H7 (cell line): ENCODE data around the gene AHCY. TPM values are rescaled to one million over a fixed set of nuclear protein-coding genes. Genes with fewer than 3 reads are reported as not detected.
"Not testable (repeated sequence)": the region's sequence is repeated elsewhere in the genome, so short reads cannot be mapped to it uniquely, and the experiment has no call there.

Source experiments
- DNase-seq: peaks from one replicate; pipeline ENCODE4 v3.0.0; 2012
- H3K27me3 ChIP-seq: 2 replicates; pipeline ENCODE4 v1.6.0; 2011; ENCODE audit warnings: mild to moderate bottlenecking, low read length; ENCODE audit not compliant: control insufficient read depth, insufficient read depth
- H3K36me3 ChIP-seq: replicated peaks from 2 replicates; pipeline ENCODE4 v1.5.1; 2011; ENCODE audit warnings: low read length; ENCODE audit not compliant: control insufficient read depth, insufficient read depth
- H3K4me3 ChIP-seq: 2 replicates; pipeline ENCODE4 v1.5.1; 2011; ENCODE audit warnings: low read depth, mild to moderate bottlenecking, control low read depth, low read length, moderate library complexity; ENCODE audit not compliant: insufficient read depth
- total RNA-seq: library from RNA; depleted of rRNA; stranded (reverse); fragments of >200 nt; shearing (Covaris generic); gene quantifications from 2 replicates; pipeline ENCODE4 v1.2.3, GENCODE V29; 2014; rRNA removed

Gene AHCY
- 331 and 361 TPM in 2 replicates for total RNA-seq

DNA sequence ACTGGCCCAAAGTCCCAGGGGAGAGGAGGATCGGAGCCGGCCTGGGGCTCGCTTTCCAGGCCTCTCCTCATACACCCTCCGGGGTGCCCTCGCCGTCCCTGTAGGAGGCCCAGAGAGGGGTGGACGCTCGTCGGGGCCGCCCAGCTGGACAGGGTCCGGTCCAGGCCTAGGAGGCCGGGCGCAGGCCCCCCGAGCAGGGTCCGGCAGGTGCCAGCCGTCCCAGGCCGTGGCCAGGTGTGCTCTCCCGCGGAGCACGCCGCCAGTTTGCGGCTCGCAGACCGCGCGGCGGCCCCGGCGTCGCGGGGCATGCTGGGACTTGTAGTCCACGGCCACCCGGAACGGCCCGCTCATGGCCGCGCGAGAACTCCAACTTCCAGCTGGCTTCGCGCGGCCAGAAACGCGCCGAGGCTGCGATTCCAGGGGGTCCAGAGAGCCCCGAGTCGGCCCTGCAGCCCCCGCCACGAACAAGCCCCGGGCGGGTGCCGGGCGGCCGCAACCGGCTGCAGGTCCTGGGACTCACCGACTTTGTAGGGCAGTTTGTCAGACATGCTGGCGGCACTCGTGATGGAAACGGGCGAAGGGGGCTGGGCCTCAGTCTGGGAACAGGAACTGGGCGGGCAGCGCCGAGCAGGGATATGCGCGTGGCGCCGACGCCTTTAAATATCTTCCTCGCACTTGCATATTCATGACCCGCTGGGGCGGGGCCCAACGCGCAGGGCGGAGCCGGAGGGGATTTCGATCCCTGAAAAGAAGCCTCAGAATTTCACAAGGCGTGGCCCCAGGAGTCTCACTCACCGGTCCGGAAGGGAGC lies at the start of gene AHCY:
AHCY (minus strand) TSS at position 633 of the 811 bp plus-strand sequence; CDS start at position 548, 85 bp downstream.
- no peaks in the 10 kb centered on the region for H3K27me3 ChIP-seq
- DNase-seq, result peak; percentile 96
- no peaks in the 10 kb centered on the region; the same call in 1 of the 2 replicates for H3K36me3 ChIP-seq
- peak within 1 kb of the TSS; percentile 92 for H3K4me3 ChIP-seq

DNA sequence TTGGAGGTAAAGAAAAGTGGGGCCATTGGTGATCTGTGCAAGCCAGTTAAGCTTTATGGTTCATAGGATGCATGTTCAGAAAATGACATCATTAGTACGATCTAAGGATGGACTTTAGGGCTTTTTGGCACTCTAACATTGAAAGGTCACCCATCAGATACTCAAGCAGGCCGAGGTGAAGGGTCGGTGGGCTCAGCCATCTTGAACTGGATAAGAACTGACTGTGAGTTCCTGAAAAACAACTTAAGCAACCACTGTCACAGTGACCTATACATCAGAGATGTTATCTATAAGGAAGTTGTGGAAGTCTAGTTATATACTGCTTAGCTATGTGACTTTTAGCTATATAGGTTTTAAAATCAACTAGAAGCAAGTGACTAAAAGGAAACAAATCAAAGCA lies 46.9 kb upstream of the AHCY start:
- Histone ChIP-seq H3K27me3 (no peaks in the 10 kb centered on the region), H3K36me3 (no peaks in the 10 kb centered on the region), H3K4me3 (no peak overlapping the region)
- no peak for DNase-seq

DNA sequence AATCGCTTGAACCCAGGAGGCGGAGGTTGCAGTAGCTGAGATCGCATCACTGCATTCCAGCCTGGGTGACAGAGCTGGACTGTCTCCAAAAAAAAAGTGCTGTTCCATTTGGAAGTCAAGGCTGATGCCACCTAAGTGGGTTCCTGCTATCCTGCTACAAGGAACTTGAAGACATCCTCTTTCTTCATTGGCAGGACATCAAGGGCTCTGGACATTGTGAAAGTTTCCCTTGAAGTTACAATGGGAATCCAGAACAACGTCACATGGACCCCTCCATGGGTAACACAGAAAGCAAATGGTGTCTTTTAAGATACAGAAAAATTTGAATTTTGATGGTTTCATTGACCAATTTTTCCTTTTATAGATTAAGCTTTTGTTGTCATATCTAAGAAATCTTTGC lies 44.4 kb upstream of the AHCY start:
- H3K27me3 ChIP-seq, result no peaks in the 10 kb centered on the region
- H3K4me3 ChIP-seq, result no peak overlapping the region
- H3K36me3 ChIP-seq, result no peaks in the 10 kb centered on the region
- DNase-seq, result no peak

DNA sequence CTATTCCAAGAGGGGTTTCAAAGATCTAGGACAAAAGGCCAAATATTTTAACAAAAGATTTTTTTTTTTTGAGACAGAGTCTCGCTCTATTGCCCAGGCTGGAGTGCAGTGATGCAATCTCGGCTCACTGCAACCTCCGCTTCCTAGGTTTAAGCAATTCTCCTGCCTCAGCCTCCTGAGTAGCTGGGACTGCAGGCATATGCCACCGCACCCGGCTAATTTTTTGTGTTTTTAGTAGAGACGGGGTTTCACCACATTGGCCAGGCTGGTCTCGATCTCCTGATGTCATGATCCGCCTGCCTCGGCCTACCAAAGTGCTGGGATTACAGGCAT lies 43.3 kb upstream of the AHCY start:
- not testable (repeated sequence) for DNase-seq, H3K4me3 ChIP-seq, H3K27me3 ChIP-seq, H3K36me3 ChIP-seq

DNA sequence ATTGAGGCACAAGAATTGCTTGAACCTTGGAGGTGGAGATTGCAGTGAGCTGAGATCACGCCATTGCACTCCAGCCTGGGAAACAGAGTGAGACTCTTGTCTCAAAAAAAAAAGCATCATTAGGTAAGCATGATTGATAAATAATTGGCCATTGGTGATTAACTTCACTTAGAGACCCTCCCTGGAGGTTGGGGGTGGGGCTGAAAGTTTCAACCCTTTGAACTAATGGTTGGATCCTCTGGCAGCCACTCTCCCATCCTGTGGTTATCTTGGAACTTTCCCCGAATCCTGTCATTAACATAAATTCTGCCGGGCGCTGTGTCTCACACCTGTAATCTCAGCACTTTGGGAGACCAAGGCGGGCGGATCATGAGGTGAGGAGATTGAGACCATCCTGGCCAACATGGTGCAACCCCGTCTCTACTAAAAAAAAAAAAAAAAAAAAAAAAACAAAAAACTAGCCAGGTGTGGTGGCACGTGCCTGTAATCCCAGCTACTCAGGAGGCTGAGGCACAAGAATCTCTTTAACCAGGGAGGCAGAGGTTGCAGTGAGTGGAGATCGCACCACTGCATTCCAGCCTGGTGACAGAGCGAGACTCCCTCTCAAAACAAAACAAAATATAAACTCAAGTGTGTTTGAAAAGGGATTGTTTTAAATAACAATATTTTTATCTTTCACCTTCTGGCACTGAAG lies 42.8 kb upstream of the AHCY start:
- H3K27me3 ChIP-seq, H3K4me3 ChIP-seq, H3K36me3 ChIP-seq, DNase-seq: not testable (repeated sequence)

DNA sequence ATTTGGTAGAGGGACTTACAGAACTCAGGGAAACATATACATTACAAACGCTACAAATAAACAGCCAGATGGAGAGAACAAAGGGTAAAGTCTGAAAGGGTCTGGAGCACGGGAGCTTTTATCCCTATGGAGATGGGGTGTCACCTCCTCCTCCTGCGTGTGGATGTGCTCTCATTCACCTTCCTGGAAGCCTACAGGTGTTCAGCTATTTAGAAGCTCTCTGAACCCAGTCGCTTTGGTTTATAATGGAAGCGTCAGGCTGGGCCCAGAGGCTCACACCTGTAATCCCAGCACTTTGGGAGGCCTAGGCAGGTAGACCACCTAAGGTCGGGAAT lies 42.2 kb upstream of the AHCY start:
- peak; percentile 51 for DNase-seq
- H3K36me3 ChIP-seq, result no peaks in the 10 kb centered on the region
- H3K27me3 ChIP-seq, result no peaks in the 10 kb centered on the region
- H3K4me3 ChIP-seq, result no peak overlapping the region

DNA sequence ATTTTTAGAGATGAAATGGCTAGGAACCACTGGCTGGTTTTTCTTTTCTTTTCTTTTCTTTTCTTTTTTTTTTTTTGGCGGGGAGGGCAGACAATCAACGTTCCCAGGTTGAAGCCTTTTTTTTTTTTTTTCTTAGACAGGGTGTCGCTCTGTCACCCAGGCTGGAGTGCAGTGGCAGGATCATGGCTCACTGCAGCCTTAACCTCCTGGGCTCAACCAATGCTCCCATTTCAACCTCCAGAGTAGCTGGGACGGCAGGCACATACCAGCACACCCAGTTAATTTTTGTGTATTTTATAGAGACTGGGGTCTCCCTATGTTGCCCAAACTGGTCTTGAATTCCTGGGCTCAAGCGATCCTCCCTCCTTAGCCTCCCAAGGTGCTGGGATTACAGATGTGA lies 41.1 kb upstream of the AHCY start:
- Histone ChIP-seq H3K4me3 (no peak overlapping the region), H3K27me3 (no peaks in the 10 kb centered on the region), H3K36me3 (no peaks in the 10 kb centered on the region)
- DNase-seq, result no peak

DNA sequence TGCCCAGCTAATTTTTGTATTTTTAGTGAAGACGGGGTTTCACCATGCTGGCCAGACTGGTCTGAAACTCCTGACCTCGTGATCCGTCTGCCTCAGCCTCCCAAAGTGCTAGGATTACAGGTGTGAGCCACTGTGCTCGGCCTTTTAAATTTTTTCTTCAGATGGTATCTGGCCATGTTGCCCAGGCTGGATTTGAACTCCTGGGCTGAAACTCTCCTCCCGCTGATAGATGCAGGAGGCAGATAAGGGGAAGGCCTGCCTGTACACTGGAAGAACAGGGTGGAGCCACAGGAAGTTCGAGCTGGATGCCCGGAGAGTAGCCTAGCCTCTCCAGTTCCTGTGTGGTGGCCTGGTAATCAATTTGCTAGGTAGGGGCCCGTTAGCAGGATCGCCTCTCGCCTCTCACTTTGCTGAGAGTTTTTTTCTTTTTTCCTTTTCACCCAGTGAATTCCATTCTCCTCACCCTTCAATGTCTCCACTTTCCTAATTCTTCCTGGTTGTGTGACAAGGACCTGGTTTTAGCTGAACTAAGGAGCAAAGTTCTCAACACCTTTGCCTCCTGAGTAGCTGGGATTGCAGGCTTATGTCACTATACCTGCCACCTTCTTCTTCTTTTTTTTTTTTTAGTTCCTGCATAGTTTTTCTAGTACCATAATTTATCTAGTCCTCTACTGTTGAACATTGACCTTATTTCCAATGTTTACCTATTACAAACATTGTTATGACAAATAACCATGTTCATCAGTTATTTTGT lies 40.5 kb upstream of the AHCY start:
- Histone ChIP-seq H3K27me3 (no peaks in the 10 kb centered on the region), H3K4me3 (no peak overlapping the region), H3K36me3 (no peaks in the 10 kb centered on the region)
- DNase-seq, result no peak

DNA sequence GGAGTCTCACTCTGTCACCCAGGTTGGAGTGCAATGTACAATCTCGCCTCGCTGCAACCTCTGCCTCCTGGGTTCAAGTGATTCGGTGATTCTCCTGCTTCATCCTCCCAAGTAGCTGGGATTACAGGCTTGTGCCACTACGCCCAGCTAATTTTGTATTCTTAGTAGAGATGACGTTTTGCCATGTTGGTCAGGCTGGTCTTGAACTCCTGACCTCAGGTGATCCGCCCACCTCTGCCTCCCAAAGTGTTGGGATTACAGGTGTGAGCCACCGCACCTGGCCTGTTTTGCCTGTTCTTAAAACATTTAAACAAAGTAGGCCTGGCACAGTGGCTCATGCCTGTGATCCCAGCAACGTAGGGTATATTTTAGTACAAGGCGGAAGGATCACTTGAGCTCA lies 38.0 kb upstream of the AHCY start:
- not testable (repeated sequence) for H3K36me3 ChIP-seq, DNase-seq, H3K27me3 ChIP-seq, H3K4me3 ChIP-seq

DNA sequence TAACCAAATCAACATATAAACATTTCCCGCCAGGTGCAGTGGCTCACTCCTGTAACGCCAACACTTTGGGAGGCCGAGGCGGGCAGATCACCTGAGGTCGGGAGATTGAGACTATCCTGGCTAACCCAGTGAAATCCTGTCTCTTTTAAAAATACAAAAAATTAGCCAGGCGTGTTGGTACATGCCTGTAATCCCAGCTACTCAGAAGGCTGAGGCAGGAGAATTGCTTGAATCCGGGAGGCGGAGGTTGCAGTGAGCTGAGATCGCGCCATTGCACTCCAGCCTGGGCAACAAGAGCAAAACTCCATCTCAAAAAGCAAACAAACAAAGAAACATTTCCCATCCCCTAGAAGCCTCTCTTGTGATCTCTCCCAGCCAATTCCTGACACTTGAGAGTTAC lies 37.6 kb upstream of the AHCY start:
- H3K36me3 ChIP-seq, H3K4me3 ChIP-seq, DNase-seq, H3K27me3 ChIP-seq: not testable (repeated sequence)

DNA sequence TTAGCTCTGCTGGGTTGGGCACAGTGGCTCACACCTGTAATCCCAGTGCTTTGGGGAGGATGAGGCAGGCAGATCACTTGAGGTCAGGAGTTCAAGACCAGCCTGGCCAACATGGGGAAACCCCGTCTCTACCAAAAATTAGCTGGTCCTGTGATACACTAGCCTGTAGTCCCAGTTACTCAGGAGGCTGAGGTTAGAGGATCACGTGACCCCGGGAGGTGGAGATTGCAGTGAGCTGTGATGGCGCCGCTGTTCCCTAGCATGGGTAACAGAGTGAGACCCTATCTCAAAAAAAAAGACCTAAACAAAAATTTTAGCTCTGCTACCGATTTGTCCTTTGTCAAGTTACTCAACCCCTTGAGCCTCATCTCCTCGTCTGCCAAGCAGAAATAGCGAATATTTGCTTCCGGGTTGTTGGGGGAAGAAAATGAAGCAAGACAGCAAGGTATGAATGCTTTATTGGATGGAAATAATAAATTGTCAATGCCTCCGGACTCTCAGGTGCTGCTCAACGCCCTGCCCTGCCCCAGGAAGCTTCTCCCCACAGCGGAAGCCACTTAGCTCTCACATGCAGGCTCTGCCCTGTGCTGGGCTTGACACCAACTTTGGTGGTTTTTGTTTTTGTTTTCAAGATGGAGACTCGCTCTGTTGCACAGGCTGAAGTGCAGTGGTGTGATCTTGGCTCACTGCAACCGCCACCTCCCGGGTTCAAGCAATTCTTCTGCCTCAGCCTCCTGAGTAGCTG lies 35.0 kb upstream of the AHCY start:
- H3K4me3 ChIP-seq, result no peak overlapping the region
- no peaks in the 10 kb centered on the region for H3K27me3 ChIP-seq
- no peak for DNase-seq
- H3K36me3 ChIP-seq, result no peaks in the 10 kb centered on the region

DNA sequence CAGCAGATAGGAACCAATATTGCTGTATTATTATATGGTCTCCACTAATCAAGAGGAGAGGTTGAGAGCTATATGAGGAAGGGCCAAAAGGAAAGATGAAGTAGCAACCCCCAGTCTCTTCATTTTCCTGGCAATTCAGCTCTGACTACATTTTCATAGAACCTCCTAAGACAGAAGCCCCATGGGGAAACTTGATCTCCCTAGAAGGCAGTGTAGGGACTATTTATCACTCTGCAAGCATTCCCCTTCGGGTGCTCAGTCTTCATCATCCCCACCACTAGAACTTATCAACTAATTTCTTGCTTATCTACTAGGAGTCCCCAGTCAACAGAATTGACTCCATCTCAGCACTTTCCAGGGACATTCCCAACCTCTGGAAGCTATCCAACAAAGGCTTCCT lies 34.4 kb upstream of the AHCY start:
- no peaks in the 10 kb centered on the region for H3K36me3 ChIP-seq
- no peak for DNase-seq
- no peaks in the 10 kb centered on the region for H3K27me3 ChIP-seq
- H3K4me3 ChIP-seq, result no peak overlapping the region

DNA sequence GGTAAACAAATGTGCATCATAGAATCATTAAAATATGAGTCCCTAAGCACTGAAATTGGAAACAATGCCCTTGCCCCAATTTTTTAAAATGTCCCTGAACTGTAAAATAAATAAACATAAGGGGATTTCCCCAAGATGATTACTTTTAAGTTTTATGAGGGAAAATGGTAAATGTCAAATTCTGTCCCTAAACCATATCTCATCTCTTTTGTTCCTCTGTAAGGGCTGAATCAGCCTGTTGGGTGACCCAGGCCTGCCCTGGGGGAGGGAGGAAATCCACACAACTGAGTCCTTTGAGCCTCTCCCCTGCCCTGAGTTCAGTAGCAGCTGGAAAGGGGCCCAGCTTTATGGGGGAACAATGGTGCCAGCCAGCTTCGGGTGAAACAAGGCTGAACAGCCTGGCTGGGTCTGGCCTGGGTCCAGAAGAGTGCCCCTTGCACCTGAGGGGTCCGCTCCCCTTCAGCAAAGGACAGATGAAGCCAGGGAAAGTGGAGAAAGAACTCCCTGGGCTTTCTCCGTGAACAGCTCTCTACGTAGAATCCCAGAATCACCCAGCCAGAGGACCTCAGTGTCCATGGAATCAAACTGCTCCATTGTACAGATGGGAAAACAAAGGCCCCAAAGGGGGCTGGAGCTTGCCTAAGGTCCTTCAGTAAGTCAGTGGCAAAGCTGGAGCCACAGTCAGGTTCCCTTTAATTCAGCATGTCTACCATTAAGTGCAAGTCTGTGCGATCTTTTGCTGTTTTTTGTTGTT lies 31.7 kb upstream of the AHCY start:
- Histone ChIP-seq H3K36me3 (no peaks in the 10 kb centered on the region), H3K27me3 (no peaks in the 10 kb centered on the region), H3K4me3 (no peak overlapping the region)
- no peak for DNase-seq

DNA sequence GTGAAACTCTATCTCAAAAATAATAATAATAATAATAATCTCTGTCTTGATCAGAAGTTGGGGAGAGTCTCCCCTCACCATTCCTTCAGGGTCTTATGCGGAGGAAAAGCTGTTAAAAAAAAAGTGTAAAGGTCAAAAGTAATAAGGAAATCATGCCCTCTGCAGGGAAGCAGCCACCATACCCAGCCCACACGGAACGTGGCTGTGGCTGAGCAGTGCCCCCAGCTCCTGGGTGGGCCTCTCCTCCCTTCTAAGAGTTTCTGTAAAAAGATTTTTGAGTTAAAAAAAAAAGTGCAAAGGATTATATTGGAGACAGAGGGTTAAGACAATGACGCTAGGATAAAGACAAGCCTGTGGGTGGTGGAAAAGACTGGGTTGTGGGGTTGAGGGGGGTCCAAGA lies 30.6 kb upstream of the AHCY start:
- H3K36me3 ChIP-seq, result no peaks in the 10 kb centered on the region
- no peak overlapping the region for H3K4me3 ChIP-seq
- no peaks in the 10 kb centered on the region for H3K27me3 ChIP-seq
- no peak for DNase-seq
